Type B pancreatic cell (in vitro differentiated cells): ENCODE data around the gene TMEM131L. TPM values are rescaled to one million over a fixed set of nuclear protein-coding genes. Genes with fewer than 3 reads are reported as not detected.

Experiments used
- DNase-seq: peaks from one replicate; pipeline ENCODE4 v3.0.0; 2021; ENCODE audit warnings: mixed read lengths; ENCODE audit not compliant: unreplicated experiment; ENCODE audit errors: extremely low spot score
- H3K27ac Mint-ChIP-seq: 2 replicates; pipeline ENCODE4 v1.8.0; 2021; ENCODE audit warnings: mild to moderate bottlenecking, mixed read lengths
- H3K27me3 Mint-ChIP-seq: 2 replicates; pipeline ENCODE4 v1.8.0; 2021; ENCODE audit warnings: mixed read lengths
- H3K36me3 Mint-ChIP-seq: 2 replicates; pipeline ENCODE4 v1.8.0; 2021; ENCODE audit warnings: mixed read lengths
- H3K4me1 Mint-ChIP-seq: one replicate; pipeline ENCODE4 v1.8.0; 2021; ENCODE audit warnings: mixed read lengths; ENCODE audit not compliant: unreplicated experiment
- H3K4me3 Mint-ChIP-seq: 2 replicates; pipeline ENCODE4 v1.8.0; 2021; ENCODE audit warnings: mild to moderate bottlenecking, mixed read lengths
- H3K9me3 Mint-ChIP-seq: 2 replicates; pipeline ENCODE4 v1.8.0; 2021; ENCODE audit warnings: mixed read lengths
- total RNA-seq: library from RNA; stranded (reverse); gene quantifications from 2 replicates; pipeline ENCODE4 v1.2.1, GENCODE V29; 2021; ENCODE audit warnings: low replicate concordance
- TF ChIP-seq, protein P1 (sequence below): fragments of 200-600 bp; sonication (generic); conservative IDR thresholded peaks from 2 replicates; pipeline ENCODE4 v1.5.0; 2021; ENCODE audit warnings: antibody characterized with exemption, mild to moderate bottlenecking

The TMEM131L gene
- total RNA-seq, 1 donor from 2014 or later: 21.3 TPM

DNA sequence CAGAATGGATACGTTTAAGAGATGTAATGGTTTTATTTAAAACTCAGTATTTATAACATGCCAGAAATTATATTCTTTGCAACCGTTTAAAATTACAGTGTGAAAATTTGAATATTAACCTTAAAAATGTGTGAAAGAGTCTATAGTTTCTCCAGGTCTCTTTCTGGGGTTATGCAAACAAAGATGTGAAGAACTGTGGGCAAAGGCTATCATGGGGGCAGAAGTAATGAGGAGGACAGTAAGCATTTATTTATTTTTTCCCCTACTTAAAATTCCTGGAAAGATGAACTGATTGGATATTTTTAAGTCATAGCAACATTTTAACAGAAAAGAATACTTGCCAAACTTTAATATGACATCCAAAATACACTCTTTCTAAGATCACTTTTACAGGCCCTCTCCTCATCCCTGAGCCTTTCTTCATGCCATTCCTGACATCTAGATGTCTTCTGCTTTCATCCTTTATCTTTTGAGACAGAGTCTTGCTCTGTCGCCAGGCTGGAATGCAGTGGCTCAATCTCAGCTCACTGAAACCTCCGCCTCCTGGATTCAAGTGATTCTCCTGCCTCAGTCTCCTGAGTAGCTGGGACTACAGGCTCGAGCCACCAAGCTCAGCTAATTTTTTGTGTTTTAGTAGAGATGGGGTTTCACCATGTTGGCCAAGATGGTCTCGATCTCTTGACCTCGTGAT, 46.1 kb downstream of the TMEM131L start:
- H3K27me3 Mint-ChIP-seq: no peaks in the 10 kb centered on the region
- no peak overlapping the region for H3K27ac Mint-ChIP-seq
- TF ChIP-seq, protein P1, sequence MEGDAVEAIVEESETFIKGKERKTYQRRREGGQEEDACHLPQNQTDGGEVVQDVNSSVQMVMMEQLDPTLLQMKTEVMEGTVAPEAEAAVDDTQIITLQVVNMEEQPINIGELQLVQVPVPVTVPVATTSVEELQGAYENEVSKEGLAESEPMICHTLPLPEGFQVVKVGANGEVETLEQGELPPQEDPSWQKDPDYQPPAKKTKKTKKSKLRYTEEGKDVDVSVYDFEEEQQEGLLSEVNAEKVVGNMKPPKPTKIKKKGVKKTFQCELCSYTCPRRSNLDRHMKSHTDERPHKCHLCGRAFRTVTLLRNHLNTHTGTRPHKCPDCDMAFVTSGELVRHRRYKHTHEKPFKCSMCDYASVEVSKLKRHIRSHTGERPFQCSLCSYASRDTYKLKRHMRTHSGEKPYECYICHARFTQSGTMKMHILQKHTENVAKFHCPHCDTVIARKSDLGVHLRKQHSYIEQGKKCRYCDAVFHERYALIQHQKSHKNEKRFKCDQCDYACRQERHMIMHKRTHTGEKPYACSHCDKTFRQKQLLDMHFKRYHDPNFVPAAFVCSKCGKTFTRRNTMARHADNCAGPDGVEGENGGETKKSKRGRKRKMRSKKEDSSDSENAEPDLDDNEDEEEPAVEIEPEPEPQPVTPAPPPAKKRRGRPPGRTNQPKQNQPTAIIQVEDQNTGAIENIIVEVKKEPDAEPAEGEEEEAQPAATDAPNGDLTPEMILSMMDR: no peak
- H3K9me3 Mint-ChIP-seq: peaks cover 9% of the 10 kb centered on the region
- H3K4me3 Mint-ChIP-seq: no peak overlapping the region
- no peak for DNase-seq
- peaks cover 13% of the 10 kb centered on the region for H3K36me3 Mint-ChIP-seq
- H3K4me1 Mint-ChIP-seq: peaks cover 30% of the 10 kb centered on the region

GRCh38 chr4:153512952-153513500, 46.9 kb downstream of the TMEM131L start:
- Mint-ChIP-seq H3K36me3 (peaks cover 10% of the 10 kb centered on the region), H3K27ac (no peak overlapping the region)

DNA sequence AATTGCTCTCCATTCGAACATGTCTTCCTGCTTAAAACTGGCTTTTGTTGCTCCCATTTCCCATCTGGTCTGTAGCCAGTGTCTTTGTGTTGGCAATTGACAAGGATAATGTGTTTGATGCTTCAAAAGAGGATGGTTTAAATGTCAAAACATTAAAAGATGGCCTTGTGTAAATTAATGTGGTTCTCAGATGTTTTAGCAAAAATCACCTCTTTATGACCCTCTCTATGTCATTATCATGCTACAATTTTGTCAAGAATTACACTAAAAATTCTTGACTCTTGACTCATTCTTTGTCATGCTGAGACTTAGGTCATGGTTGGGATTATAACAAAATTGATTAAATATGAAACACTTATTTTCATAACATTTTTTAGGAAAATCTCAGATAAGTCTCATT, 47.4 kb downstream of the TMEM131L start:
- H3K27ac Mint-ChIP-seq: no peak overlapping the region
- TF ChIP-seq, protein P1: no peak

More at GRCh38 chr4:153512952-153513500, 46.9 kb downstream of the TMEM131L start:
- Mint-ChIP-seq H3K4me1 (peaks cover 32% of the 10 kb centered on the region), H3K27me3 (no peaks in the 10 kb centered on the region), H3K9me3 (peaks cover 5% of the 10 kb centered on the region), H3K4me3 (no peak overlapping the region)
- DNase-seq: no peak
- TF ChIP-seq, protein P1: no peak

DNA sequence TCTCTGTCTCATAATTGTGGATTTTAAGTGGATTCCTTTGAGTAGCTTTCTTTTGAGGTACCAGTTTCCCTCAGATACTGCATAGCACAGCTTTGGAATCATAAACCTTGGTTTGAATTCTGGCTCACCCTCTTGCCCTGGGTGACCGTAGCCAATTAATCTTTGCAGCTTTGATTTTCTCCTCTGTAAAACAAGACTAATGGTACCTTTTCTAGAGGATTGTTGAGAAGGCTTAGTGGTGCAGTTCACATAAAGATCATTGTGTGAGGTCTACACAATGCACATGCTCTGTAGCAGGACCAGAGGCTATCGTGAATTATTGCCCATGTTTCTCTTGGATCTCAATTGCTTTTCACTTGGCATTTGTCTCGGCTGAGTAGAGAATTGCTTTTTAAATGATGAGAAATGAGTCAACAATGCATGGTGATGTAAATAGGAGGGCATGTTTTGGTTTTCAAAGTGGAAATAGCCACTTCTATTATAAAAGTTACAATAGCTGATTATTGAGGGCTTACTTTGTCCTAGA, 47.9 kb downstream of the TMEM131L start:
- no peak for DNase-seq
- Mint-ChIP-seq H3K4me1 (peaks cover 43% of the 10 kb centered on the region), H3K4me3 (no peak overlapping the region), H3K36me3 (peaks cover 8% of the 10 kb centered on the region), H3K9me3 (peaks cover 5% of the 10 kb centered on the region), H3K27ac (no peak overlapping the region), H3K27me3 (no peaks in the 10 kb centered on the region)
- TF ChIP-seq, protein P1: no peak

More for the DNA sequence above, 47.4 kb downstream of the TMEM131L start:
- Mint-ChIP-seq H3K36me3 (peaks cover 8% of the 10 kb centered on the region), H3K4me1 (peaks cover 38% of the 10 kb centered on the region), H3K4me3 (no peak overlapping the region), H3K27me3 (no peaks in the 10 kb centered on the region), H3K9me3 (peaks cover 5% of the 10 kb centered on the region)
- DNase-seq: no peak

DNA sequence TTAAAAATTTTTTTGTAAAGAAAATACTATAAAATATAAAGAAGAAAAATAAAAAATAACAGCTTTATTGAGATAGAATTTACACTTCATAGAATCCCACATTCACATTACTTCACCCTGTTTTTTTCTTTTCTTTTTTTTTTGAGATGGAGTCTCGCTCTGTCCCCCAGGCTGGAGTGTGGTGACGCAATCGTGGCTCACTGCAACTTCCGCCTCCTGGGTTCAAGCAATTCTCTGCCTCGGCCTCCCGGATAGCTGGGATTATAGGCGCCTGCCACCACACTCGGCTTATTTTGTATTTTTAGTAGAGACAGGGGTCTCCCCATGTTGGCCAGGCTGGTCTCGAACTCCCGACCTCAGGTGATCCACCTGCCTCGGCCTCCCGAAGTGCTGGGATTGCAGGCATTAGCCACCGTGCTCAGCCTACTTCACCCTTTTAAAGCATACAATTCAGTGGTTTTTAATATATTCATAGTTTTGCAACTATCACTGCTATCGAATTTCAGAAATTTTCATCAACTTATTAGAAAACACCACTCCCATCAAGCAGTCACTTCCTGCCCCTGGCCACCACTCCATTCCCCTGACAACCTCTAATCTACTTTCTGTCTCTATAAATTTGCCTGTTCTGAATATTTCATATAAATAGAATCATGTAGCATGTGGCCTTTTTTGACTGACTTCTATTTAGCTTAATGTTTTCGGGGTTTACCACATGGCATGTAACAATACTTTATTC, 48.7 kb downstream of the TMEM131L start:
- Mint-ChIP-seq H3K27me3 (no peaks in the 10 kb centered on the region), H3K9me3 (peaks cover 5% of the 10 kb centered on the region), H3K36me3 (peaks cover 8% of the 10 kb centered on the region), H3K4me3 (no peak overlapping the region), H3K4me1 (peaks cover 46% of the 10 kb centered on the region), H3K27ac (no peak overlapping the region)
- TF ChIP-seq, protein P1: no peak
- no peak for DNase-seq
